ENCODE measurements around the gene TDRD1. TPM values are rescaled to one million over a fixed set of nuclear protein-coding genes. Genes with fewer than 3 reads are reported as not detected.
A peak's percentile ranks its signal among the peaks of the same experiment; 100 is the strongest.

TDRD1 gene
- total and polyA plus RNA-seq, 9 of the 15 experiments (the other 6 are each of a cell fraction or from before 2014, with no cell fraction given): not detected

GRCh38 chr10:114173921-114174694, 5.0 kb upstream of the TDRD1 start, which contains the start of gene CCDC186 (continued):
- TF ChIP-seq CBX3 (IDR thresholded peaks at IDR 0.05; ENCODE audit: borderline replicate concordance in 1 of 2, low read length in 2 of 2) (no peak), RHOXF2B (CRISPR knock-in tag; conservative IDR thresholded peaks at IDR 0.05) (no peak), CHD2 (IDR thresholded peaks at IDR 0.05; ENCODE audit: low read depth, low read length) (no peak), ZNF79 (CRISPR knock-in tag; IDR thresholded peaks at IDR 0.05; ENCODE audit: low read depth) (no peak), RBBP5 (IDR thresholded peaks at IDR 0.05; ENCODE audit: borderline replicate concordance, insufficient read depth, low read length, poor library complexity, severe bottlenecking) (peak; percentile 51), ZNF232 (CRISPR knock-in tag; IDR thresholded peaks at IDR 0.05) (no peak), ZBTB17 (CRISPR knock-in tag; IDR thresholded peaks at IDR 0.05) (no peak), KDM5B (IDR thresholded peaks at IDR 0.05; ENCODE audit: insufficient replicate concordance, low read depth, low read length) (peak; percentile 92), MAFK (IDR thresholded peaks at IDR 0.05; ENCODE audit: low read length) (peak; percentile 26), MNT (conservative IDR thresholded peaks at IDR 0.05) (peak; percentile 36 to 57; a peak in 2 of 4 replicates), ATF1 (CRISPR knock-in tag; IDR thresholded peaks at IDR 0.05) (no peak), ATF1 (tag; IDR thresholded peaks at IDR 0.05) (peak; percentile 84), NRF1 (conservative IDR thresholded peaks at IDR 0.05 in 1 of 2, IDR thresholded peaks at IDR 0.05 in 1 of 2) (peak; percentile 71 to 77), ZNF589 (CRISPR knock-in tag; IDR thresholded peaks at IDR 0.05; ENCODE audit: low read depth) (no peak), ZNF274 (IDR thresholded peaks at IDR 0.05; ENCODE audit: borderline replicate concordance, low read depth, low read length) (no peak)
- TF ChIP-seq, protein P1, sequence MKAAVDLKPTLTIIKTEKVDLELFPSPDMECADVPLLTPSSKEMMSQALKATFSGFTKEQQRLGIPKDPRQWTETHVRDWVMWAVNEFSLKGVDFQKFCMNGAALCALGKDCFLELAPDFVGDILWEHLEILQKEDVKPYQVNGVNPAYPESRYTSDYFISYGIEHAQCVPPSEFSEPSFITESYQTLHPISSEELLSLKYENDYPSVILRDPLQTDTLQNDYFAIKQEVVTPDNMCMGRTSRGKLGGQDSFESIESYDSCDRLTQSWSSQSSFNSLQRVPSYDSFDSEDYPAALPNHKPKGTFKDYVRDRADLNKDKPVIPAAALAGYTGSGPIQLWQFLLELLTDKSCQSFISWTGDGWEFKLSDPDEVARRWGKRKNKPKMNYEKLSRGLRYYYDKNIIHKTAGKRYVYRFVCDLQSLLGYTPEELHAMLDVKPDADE (conservative IDR thresholded peaks at IDR 0.05; ENCODE audit: control insufficient read depth, low read depth, low read length): no peak
- TF ChIP-seq, protein P2, sequence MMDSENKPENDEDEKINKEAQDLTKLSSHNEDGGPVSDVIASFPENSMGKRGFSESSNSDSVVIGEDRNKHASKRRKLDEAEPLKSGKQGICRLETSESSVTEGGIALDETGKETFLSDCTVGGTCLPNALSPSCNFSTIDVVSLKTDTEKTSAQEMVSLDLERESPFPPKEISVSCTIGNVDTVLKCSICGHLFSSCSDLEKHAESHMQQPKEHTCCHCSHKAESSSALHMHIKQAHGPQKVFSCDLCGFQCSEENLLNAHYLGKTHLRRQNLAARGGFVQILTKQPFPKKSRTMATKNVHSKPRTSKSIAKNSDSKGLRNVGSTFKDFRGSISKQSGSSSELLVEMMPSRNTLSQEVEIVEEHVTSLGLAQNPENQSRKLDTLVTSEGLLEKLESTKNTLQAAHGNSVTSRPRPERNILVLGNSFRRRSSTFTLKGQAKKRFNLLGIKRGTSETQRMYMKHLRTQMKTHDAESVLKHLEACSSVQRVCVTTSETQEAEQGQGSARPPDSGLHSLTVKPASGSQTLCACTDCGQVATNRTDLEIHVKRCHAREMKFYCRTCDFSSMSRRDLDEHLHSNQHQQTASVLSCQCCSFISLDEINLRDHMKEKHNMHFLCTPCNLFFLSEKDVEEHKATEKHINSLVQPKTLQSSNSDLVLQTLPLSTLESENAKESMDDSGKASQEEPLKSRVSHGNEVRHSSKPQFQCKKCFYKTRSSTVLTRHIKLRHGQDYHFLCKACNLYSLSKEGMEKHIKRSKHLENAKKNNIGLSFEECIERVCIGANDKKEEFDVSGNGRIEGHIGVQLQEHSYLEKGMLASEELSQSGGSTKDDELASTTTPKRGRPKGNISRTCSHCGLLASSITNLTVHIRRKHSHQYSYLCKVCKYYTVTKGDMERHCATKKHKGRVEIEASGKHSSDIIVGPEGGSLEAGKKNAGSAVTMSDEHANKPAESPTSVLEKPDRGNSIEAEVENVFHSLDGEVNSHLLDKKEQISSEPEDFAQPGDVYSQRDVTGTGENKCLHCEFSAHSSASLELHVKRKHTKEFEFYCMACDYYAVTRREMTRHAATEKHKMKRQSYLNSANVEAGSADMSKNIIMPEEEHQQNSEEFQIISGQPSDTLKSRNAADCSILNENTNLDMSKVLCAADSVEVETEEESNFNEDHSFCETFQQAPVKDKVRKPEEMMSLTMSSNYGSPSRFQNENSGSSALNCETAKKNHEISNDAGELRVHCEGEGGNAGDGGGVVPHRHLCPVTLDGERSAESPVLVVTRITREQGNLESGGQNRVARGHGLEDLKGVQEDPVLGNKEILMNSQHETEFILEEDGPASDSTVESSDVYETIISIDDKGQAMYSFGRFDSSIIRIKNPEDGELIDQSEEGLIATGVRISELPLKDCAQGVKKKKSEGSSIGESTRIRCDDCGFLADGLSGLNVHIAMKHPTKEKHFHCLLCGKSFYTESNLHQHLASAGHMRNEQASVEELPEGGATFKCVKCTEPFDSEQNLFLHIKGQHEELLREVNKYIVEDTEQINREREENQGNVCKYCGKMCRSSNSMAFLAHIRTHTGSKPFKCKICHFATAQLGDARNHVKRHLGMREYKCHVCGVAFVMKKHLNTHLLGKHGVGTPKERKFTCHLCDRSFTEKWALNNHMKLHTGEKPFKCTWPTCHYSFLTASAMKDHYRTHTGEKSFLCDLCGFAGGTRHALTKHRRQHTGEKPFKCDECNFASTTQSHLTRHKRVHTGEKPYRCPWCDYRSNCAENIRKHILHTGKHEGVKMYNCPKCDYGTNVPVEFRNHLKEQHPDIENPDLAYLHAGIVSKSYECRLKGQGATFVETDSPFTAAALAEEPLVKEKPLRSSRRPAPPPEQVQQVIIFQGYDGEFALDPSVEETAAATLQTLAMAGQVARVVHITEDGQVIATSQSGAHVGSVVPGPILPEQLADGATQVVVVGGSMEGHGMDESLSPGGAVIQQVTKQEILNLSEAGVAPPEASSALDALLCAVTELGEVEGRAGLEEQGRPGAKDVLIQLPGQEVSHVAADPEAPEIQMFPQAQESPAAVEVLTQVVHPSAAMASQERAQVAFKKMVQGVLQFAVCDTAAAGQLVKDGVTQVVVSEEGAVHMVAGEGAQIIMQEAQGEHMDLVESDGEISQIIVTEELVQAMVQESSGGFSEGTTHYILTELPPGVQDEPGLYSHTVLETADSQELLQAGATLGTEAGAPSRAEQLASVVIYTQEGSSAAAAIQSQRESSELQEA (IDR thresholded peaks at IDR 0.05; ENCODE audit: low read depth): no peak
